Right hindlimb (tissue), 1 donor: ENCODE results near the gene SH3D19.
"Not testable (repeated sequence)": the region's sequence is repeated elsewhere in the genome, so short reads cannot be mapped to it uniquely, and the experiment has no call there.

ENCODE experiments used
- DNase-seq: peaks from one replicate; pipeline ENCODE4 v3.0.0-alpha.2; 2018

SH3D19 gene

DNA sequence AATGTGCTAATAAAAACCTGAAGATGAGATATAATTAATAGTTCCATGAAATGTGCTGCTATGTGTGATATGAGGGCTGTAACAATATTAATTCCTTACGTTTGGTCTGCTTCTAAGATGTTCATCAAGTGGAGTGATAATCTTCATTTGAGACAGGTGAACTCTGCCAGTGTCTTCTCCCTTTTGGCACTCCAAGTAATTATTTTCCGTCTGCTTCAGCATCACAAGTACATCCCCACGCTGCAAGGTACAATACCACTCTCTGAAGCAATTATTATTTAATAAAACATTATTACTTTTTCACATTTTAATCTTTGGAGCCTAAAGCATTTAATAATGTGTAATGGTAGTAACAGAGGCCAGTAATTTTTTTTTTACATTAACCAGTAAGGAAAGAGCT is 181.6 kb downstream of the SH3D19 start:
- no peak for DNase-seq

GRCh38 chr4:151143162-151143561 is 182.2 kb downstream of the SH3D19 start:
- no peak for DNase-seq

DNA sequence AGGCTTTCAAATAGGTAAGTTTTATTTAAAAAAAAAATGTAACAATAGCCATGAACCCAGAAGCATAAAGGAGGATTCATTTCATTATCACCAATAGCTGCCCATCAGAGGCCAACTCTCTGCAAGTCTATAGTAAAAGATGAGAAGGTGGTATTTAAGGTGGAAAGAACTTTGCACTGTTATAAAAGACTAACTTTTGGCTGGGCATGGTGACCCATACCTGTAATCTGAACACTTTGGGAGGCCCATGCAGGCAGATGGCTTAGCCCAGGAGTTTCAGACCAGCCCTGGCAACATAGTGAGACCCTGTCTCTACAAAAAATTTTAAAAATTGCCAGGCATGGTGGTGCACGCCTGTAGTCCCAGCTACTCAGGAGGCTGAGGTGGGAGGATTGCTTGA is 182.6 kb downstream of the SH3D19 start:
- DNase-seq: no peak

GRCh38 chr4:151139814-151140213 is 185.6 kb downstream of the SH3D19 start:
- no peak for DNase-seq

GRCh38 chr4:151136048-151136447 is 189.4 kb downstream of the SH3D19 start:
- not testable (repeated sequence) for DNase-seq

GRCh38 chr4:151133311-151133710 is 192.1 kb downstream of the SH3D19 start:
- DNase-seq: no peak

- no peak for DNase-seq
These were observed 195.6 kb downstream of the SH3D19 start for GRCh38 chr4:151129796-151130195.

- peak; percentile 72 for DNase-seq
These were observed 207.9 kb downstream of the SH3D19 start for GRCh38 chr4:151117371-151117962.

- no peak for DNase-seq
These were observed 210.4 kb downstream of the SH3D19 start for GRCh38 chr4:151114986-151115385.

DNA sequence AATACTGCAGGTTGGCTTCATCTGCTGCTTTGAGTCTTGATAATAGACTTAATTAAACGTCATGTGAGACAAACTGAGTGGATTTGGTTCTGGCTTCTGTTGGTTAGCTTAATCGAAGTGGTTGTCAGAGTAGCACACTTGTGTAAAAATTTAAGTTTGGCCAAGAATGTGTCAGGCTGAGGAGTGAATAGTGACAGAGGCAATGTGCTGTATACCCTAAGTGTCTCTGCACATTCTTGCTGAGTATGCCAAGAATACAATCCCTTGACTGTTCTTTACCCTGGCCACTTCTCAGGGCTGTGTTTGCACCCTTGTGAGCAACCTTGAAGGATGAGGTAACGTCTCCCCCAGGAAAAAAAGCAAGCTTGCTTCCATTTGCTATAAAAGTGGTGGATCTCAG is 211.1 kb downstream of the SH3D19 start:
- no peak for DNase-seq

- DNase-seq: no peak
These were observed 215.2 kb downstream of the SH3D19 start for GRCh38 chr4:151110236-151110635.

DNA sequence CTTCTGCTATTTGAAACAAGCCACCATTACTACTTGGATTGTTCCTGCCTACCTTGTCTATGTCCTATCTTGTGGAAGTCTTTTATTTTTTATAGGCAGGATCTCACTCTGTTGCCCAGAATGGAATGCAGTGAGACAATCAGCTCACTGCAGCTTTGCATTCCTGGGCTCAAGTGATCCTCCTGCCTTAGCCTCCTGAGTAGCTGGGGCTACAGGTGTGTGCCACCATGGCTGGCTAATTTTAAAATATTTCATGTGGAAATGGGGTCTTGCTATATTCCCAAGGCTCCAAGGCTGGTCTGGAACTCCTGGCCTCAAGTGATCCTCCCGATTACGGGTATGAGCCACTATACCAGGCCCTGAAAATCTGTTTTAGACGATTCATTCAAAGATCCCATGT is 218.3 kb downstream of the SH3D19 start:
- DNase-seq: no peak

- no peak for DNase-seq
These were observed 219.9 kb downstream of the SH3D19 start for GRCh38 chr4:151105454-151106032.

GRCh38 chr4:151104621-151105020 is 220.8 kb downstream of the SH3D19 start:
- no peak for DNase-seq

DNA sequence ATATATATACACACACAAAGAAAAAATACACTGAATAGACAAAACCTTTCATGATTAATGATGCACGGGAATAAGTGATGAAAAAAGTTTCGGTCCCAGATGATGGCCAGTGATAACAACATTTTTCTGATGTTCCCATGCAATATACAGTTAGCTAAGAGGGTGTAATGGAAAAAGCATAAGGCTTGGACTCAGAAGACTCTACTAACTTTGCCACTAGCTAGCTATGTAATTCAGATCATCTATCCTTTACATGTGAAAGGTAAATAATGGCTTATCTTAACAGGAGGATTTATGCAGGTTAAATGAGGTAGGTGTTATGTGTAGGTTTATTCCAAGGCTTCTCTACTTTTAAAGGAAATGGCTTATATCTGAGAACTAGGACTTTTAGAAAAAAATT is 221.6 kb downstream of the SH3D19 start:
- DNase-seq: no peak

DNA sequence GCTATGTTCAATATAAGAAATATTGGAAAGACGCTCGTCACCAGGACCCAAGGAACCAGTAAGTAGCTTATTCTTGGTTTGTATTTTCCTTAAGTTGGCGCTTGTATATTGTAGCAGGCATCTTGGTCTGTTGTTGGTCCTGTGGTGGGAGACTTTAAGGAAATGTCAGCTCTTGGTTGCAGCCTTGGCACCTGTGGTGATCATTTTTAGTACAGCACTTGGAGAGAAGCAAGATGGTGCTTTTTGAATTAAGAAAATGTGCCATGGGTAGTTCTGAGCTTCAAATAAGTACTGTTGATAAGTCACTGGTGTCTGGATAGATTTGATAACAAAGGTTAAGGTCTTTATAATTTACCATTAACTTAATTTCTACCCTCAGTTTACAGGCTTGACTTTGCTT is 224.9 kb downstream of the SH3D19 start:
- DNase-seq: no peak

GRCh38 chr4:151099976-151100417 is 225.4 kb downstream of the SH3D19 start:
- no peak for DNase-seq

DNA sequence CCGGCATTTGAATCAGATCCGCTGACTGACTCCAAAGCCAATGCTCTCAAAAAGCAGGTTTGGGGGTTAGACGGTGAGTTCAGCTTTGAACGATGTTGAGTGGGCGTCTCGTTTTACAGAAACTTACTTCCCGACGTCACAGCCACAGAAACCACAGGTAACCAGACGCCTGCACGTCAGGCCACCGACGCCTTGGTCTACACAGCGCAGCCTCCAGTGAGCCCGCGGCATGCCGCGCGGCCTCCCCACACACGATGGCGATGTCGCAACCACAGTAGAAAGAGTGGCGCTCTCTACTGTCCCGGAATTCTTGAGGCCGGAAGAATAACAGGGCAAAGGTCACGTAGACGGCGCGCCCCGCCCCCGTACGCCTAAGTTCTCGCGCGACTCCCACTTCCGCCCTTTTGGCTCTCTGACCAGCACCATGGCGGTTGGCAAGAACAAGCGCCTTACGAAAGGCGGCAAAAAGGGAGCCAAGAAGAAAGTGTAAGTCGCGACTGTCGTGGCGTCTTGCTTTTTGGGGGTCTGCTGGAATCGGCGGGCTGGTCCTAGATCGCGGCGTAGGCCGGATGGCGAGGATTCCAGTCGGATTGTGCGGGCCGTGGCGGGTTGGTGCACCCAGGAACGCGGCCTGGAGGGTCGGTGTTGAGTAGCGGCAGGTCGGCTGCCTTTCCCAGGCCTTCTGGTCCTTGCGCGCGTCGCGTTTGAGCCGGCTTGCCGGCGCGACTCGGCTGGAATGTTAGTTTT is 226.0 kb downstream of the SH3D19 start, which contains the start of gene RPS3A:
Gene RPS3A (plus strand): TSS at position 400 of the 747 bp plus-strand sequence. CDS start 25 bp downstream, at position 425.
- DNase-seq: peak; percentile 97

DNA sequence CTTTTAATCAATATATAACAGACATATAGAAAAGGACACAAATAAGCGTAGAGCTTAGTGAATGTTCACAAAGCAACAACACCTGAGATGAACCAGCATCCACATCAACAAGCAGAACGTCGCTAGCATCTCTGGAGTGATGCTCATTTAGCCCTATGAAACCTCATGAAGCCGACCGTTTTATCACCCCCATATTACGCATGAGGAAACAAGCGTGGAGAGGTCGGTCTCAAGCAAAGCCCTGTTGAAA is 226.5 kb downstream of the SH3D19 start:
- DNase-seq: no peak

GRCh38 chr4:151097759-151098158 is 227.6 kb downstream of the SH3D19 start:
- no peak for DNase-seq

DNA sequence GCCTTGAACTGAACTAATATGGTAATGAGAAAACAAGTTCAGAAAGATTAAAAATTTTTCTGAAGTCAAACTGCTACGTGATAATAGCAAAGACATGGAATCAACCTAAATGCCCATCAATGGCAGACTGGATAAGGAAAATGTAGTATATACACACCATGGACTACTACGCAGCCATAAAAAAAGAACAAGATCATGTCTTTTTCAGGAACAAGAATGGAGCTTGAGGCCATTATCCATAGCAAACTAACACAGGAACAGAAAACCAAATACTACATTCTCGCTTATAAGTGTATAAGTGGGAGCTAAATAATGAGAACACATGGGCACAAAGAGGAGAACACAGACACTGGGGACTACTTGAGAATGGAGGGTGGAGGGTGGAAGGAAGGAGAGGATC is 230.3 kb downstream of the SH3D19 start:
- no peak for DNase-seq

GRCh38 chr4:151094290-151094751 is 231.1 kb downstream of the SH3D19 start:
- DNase-seq: no peak

DNA sequence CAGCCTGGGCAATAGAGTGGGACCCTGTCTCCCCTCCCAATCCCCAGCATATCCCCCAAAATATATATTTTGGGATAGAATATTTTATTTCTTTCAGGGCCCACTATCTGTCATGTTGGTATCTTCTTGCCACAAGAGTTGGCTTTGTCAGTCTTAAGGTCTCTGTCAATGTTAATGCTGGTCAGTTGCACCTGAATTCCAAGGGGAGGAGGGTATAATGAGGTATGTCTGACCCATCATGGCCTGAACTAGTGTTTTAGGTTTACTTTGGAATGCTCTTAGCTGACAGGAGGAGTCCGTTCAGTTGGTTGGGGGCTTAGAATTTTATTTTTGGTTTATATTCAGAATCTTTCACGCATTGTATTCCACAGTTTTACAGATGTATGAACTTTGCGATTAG is 232.2 kb downstream of the SH3D19 start:
- DNase-seq: no peak

DNA sequence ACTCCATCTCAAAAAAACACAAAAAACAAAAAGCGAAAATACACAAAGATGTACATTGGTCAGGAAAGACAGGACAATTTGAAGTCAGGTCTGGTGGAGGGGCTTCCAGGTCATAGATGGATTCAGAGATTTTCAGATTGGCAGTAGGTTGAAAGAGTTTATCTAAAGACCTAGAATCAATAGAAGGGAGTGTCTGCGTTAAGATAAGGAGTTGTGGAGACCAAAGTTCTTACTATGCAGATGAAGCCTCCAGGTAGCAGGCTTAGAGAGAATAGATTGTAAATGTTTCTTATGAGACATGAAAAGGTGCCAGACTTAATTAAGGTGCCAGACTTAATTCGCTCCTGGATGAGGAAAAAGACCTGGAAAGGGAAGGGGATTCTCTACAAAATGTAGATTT is 232.9 kb downstream of the SH3D19 start:
- DNase-seq: no peak
